ENCODE results near the gene MAP3K10.

Gene MAP3K10

DNA sequence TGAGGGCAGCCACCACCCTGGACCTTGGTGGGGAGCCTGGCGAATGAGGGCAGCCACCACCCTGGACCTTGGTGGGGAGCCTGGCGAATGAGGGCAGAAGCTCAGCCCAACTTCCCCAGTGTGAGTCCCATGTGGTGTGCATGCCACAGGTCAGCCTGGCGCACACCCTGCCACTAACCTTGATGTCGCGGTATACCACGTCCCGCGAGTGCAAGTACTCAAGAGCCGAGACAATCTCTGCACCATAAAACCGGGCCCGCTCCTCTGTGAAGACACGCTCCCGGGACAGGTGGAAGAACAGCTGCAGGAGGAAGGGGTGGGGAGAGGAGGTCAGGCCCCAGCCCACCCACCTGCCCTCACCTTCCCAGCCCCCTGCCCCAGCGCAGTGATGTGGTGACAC is 46.6 kb downstream of the MAP3K10 start:
- H3K4me1 ChIP-seq: no peaks in the 10 kb centered on the region
- in situ Hi-C loops (cut with MboI; ENCODE audit: low sequenced_read_pairs): no loop called here
- H3K9me3 ChIP-seq: no peaks in the 10 kb centered on the region
- H3K36me3 ChIP-seq (replicated peaks): peaks cover 35% of the 10 kb centered on the region
- no peak for DNase-seq (ENCODE audit: low spot score in 2 of 2)
- no peaks in the 10 kb centered on the region for H3K27me3 ChIP-seq (ENCODE audit: low read depth)
- H3K4me3 ChIP-seq: no peak overlapping the region

GRCh38 chr19:40238775-40239174 is 47.5 kb downstream of the MAP3K10 start:
- H3K9me3 ChIP-seq: no peaks in the 10 kb centered on the region
- no peaks in the 10 kb centered on the region for H3K4me1 ChIP-seq
- no peak overlapping the region for H3K4me3 ChIP-seq
- in situ Hi-C loops (cut with MboI; ENCODE audit: low sequenced_read_pairs): no loop called here
- H3K36me3 ChIP-seq (replicated peaks): peaks cover 35% of the 10 kb centered on the region
- no peak for DNase-seq (ENCODE audit: low spot score in 2 of 2)
- no peaks in the 10 kb centered on the region for H3K27me3 ChIP-seq (ENCODE audit: low read depth)

GRCh38 chr19:40239415-40240226 is 48.4 kb downstream of the MAP3K10 start:
- no peaks in the 10 kb centered on the region for H3K9me3 ChIP-seq
- H3K4me3 ChIP-seq: no peak overlapping the region
- peaks cover 35% of the 10 kb centered on the region for H3K36me3 ChIP-seq (replicated peaks)
- H3K4me1 ChIP-seq: no peaks in the 10 kb centered on the region
- no peak for DNase-seq (ENCODE audit: low spot score in 2 of 2)
- no peaks in the 10 kb centered on the region for H3K27me3 ChIP-seq (ENCODE audit: low read depth)
- in situ Hi-C loops (cut with MboI; ENCODE audit: low sequenced_read_pairs): no loop called here

- no peaks in the 10 kb centered on the region for H3K27me3 ChIP-seq (ENCODE audit: low read depth)
- no peaks in the 10 kb centered on the region for H3K4me1 ChIP-seq
- no peak overlapping the region for H3K4me3 ChIP-seq
- in situ Hi-C loops (cut with MboI; ENCODE audit: low sequenced_read_pairs): no loop called here
- no peak for DNase-seq (ENCODE audit: low spot score in 2 of 2)
- H3K9me3 ChIP-seq: no peaks in the 10 kb centered on the region
- peaks cover 32% of the 10 kb centered on the region for H3K36me3 ChIP-seq (replicated peaks)
Measured at GRCh38 chr19:40240332-40240731, 49.1 kb downstream of the MAP3K10 start.

- H3K27me3 ChIP-seq (ENCODE audit: low read depth): no peaks in the 10 kb centered on the region
- H3K4me1 ChIP-seq: no peaks in the 10 kb centered on the region
- in situ Hi-C loops (cut with MboI; ENCODE audit: low sequenced_read_pairs): no loop called here
- peaks cover 28% of the 10 kb centered on the region for H3K36me3 ChIP-seq (replicated peaks)
- DNase-seq (ENCODE audit: low spot score in 2 of 2): no peak
- H3K4me3 ChIP-seq: no peak overlapping the region
- no peaks in the 10 kb centered on the region for H3K9me3 ChIP-seq
Measured at GRCh38 chr19:40241125-40241808, 50.0 kb downstream of the MAP3K10 start.

DNA sequence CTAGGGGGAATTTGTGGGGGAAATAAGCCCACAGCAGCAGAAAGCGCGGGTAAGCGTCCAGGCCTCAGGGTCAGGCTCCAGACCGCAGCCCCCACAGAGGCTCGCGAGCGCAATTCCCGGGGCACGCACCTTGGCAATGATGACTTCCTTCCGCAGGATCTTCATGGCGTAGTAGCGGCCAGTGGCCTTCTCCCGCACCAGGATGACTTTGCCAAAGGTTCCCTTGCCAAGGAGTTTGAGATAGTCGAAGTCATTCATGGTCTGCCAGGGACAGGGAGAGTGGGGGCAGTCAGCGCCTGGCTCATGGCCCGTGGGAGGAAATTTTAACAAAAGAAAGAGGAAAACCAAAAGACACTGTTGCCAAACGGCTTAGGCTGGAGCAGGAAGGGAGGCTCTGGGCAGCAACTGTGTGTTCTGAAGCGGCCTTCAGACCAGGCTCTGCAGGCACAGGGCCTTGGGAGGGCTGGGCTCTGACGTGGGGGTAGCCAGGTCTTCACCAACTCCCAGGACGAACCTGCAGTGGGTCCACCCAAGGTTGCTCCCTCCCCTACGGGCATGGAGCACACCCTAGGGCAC is 50.7 kb downstream of the MAP3K10 start:
- H3K9me3 ChIP-seq: no peaks in the 10 kb centered on the region
- no peaks in the 10 kb centered on the region for H3K27me3 ChIP-seq (ENCODE audit: low read depth)
- in situ Hi-C loops (cut with MboI; ENCODE audit: low sequenced_read_pairs): no loop called here
- no peak for DNase-seq (ENCODE audit: low spot score in 2 of 2)
- peaks cover 24% of the 10 kb centered on the region for H3K36me3 ChIP-seq (replicated peaks)
- H3K4me1 ChIP-seq: no peaks in the 10 kb centered on the region
- H3K4me3 ChIP-seq: no peak overlapping the region

DNA sequence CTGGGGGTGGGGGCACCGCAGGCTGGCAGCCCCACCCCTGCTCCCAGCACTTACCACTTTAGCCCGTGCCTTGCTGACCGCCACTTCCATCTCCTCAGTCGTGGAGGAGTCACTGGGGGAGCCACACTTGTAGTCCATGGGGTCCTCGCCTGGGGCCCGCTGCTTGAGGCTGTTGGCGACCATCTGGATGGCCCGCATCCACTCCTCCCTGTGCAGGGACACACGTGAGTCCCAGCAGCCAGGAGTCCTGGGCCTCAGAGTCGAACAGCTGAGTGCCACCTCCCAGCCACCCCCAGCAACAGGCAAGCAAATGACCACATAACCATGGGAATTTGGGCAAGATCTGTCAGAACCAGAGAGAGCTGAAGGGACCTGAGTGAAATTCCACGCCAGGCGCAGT is 51.3 kb downstream of the MAP3K10 start:
- no peaks in the 10 kb centered on the region for H3K27me3 ChIP-seq (ENCODE audit: low read depth)

DNA sequence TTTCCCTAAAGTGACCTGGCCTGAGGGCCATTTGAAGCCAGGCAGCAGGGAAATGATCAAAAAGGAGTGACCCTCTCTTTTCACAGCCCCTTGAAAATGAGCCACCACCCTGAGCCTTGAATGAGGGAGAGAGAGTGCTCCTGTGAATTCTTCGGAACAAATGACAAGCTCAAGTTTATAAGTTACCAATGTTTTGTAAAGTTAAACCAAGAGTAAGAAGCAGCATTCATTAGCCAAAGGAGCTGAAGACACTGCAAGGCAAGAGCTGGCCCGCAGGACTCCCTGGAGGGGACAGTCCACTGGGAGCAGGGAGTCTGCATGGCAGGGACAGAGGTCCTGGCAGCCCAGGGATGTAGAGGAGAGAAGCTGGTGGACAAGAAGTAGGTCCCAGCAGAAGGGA is 52.0 kb downstream of the MAP3K10 start:
- no peaks in the 10 kb centered on the region for H3K4me1 ChIP-seq
- H3K27me3 ChIP-seq (ENCODE audit: low read depth): no peaks in the 10 kb centered on the region
- DNase-seq (ENCODE audit: low spot score in 2 of 2): no peak
- no peaks in the 10 kb centered on the region for H3K9me3 ChIP-seq
- H3K36me3 ChIP-seq (replicated peaks): peaks cover 17% of the 10 kb centered on the region
- H3K4me3 ChIP-seq: no peak overlapping the region
- in situ Hi-C loops (cut with MboI; ENCODE audit: low sequenced_read_pairs): no loop called here

More for the DNA sequence above, 51.3 kb downstream of the MAP3K10 start:
- no peak for DNase-seq (ENCODE audit: low spot score in 2 of 2)
- Histone ChIP-seq H3K36me3 (replicated peaks) (peaks cover 18% of the 10 kb centered on the region), H3K9me3 (no peaks in the 10 kb centered on the region), H3K4me1 (no peaks in the 10 kb centered on the region), H3K4me3 (no peak overlapping the region)
- in situ Hi-C loops (cut with MboI; ENCODE audit: low sequenced_read_pairs): no loop called here

DNA sequence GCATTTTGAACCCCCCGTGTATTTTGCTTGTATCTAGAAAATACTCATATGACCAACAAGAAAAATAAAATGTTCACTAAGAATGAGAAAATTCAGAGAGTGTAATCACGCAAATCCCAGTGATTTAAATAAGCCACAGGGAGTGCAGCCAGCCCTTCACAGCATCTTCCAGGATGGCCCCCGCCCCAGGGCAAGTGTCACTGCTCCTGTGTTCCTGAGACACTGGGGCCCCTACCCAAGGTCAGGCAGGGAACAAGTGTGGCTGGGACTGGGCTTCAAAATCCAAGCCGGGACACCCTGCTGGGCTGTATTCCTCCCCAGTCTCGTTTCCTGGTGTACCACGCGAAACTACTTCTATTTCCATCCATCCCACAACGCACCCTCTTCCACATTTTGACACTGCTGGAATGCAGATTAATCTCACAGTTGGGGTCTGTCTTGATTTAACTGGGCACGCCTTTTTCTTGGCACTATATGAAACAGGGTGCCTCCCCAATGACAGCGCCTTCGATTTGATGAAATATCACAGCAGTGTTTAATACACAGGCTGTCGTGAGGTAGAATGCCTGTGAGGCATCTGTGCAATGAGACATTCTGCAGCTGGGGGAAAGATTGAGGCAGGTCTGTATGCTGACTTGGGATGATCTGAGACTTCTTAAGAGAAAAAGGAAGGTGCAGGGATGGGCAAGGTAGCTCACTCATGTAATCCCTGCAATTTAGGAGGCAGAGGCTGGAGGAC is 53.5 kb downstream of the MAP3K10 start:
- Histone ChIP-seq H3K4me3 (no peak overlapping the region), H3K36me3 (replicated peaks) (peaks cover 7% of the 10 kb centered on the region; the same call in 1 of the 2 replicates), H3K27me3 (ENCODE audit: low read depth) (no peaks in the 10 kb centered on the region), H3K4me1 (no peaks in the 10 kb centered on the region), H3K9me3 (no peaks in the 10 kb centered on the region)
- DNase-seq (ENCODE audit: low spot score in 2 of 2): no peak
- in situ Hi-C loops (cut with MboI; ENCODE audit: low sequenced_read_pairs): no loop called here

DNA sequence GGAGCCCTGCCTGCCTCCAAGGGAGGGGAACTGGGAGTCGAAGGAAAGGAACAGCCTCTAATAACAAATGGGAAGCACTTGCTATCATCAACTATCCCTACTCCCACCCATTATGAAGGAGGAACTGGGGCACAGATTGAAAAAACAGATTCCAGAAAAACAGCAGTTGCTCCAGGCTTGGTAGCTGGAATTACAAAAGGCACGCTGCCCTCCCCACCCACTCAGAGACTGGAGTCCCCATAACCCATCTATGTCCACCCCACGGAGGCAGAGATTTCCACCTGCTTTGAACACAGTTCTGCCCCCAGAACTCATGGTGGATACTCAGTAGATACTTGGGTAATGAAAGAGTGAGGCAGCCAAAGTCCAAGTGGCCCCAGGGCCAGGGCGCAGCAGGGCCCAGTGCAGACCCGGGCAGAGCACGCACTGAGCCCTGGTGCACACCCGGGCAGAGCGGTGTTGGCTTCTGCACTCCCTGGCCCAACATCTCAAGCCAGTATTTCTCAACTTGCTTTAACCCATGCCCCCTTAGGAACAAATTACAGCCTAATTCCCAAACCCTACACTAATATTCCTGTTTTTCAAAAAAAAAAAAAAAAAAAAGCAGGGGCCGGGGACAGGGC is 54.4 kb downstream of the MAP3K10 start:
- H3K36me3 ChIP-seq (replicated peaks): peaks cover 11% of the 10 kb centered on the region
- no peaks in the 10 kb centered on the region for H3K9me3 ChIP-seq
- DNase-seq (ENCODE audit: low spot score in 2 of 2): no peak
- no peak overlapping the region for H3K4me3 ChIP-seq
- no peaks in the 10 kb centered on the region for H3K4me1 ChIP-seq
- in situ Hi-C loops (cut with MboI; ENCODE audit: low sequenced_read_pairs): no loop called here
- no peaks in the 10 kb centered on the region for H3K27me3 ChIP-seq (ENCODE audit: low read depth)

DNA sequence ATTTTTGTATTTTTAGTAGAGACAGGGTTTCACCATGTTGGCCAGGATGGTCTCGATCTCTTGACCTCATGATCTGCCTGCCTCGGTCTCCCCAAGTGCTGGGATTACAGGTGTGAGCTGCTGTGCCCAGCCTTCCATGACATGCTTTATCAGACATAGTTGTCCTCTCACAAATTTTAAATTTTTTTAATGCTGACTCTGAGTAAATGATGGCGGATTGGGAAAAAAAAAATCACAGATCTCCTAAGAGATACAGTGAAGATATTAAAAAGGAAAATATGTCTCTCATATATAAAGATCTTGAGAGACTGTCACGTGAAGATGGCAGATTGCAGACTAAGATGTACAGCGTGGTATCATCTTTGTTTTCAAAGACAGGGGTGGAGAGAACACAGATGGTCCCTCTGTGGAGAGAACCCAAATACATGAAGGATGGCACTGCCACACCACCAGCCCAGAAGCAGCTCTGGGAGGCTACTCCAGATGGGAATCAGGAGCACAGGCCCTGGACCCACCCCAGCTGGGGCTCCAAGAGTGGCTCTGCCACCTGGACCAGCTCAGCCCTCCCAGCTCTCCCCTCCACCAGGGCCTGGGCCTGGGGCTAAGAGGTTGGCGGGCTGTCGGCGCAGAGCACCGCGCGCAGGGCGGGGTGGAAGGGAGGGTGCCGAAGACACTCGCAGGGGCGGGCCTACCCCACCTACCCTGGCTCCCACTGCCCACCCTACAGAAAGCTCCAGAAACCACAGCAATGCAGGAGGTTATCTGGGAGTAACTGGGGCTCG is 55.3 kb downstream of the MAP3K10 start:
- in situ Hi-C loops (cut with MboI; ENCODE audit: low sequenced_read_pairs): no loop called here
- Histone ChIP-seq H3K9me3 (no peaks in the 10 kb centered on the region), H3K36me3 (replicated peaks) (peaks cover 14% of the 10 kb centered on the region)

DNA sequence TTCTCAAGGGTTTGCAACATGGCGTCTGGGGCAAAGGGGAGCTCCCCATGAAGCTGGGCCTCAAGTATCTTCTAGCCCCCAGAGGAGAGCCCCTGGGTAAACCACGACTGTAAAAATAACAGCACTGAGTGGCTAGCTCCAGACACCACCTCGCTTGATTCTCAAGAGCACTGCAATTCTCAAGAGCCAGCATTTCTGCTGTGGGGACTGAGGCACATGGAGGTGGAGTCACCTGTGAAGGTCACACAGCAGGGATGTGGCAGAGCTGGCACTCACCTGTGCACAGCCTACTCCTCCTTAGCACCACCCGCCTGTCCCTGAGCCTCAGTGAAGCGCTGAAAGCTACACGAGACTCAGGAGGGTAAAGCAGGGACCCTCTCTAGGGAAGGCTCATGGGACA is 56.0 kb downstream of the MAP3K10 start:
- peaks cover 15% of the 10 kb centered on the region for H3K36me3 ChIP-seq (replicated peaks)
- H3K4me1 ChIP-seq: no peaks in the 10 kb centered on the region
- no peaks in the 10 kb centered on the region for H3K27me3 ChIP-seq (ENCODE audit: low read depth)
- in situ Hi-C loops (cut with MboI; ENCODE audit: low sequenced_read_pairs): no loop called here
- no peaks in the 10 kb centered on the region for H3K9me3 ChIP-seq
- H3K4me3 ChIP-seq: no peak overlapping the region
- no peak for DNase-seq (ENCODE audit: low spot score in 2 of 2)

More for the DNA sequence above, 55.3 kb downstream of the MAP3K10 start:
- H3K4me1 ChIP-seq: no peaks in the 10 kb centered on the region
- no peak for DNase-seq (ENCODE audit: low spot score in 2 of 2)
- no peak overlapping the region for H3K4me3 ChIP-seq
- no peaks in the 10 kb centered on the region for H3K27me3 ChIP-seq (ENCODE audit: low read depth)

Data from HAP-1 (cell line).